Aorta (tissue), 5 donors: ENCODE measurements around the gene XXYLT1. TPM values are rescaled to one million over a fixed set of nuclear protein-coding genes. Genes with fewer than 3 reads are reported as not detected.

Experiments used
- ATAC-seq: fragments of 200-7000 bp; cut with Tn5 transposase; one replicate; pipeline ENCODE4 v1.9.1; 2022; ENCODE audit warnings: moderate library complexity; ENCODE audit not compliant: low FRiP score
- DNase-seq, 2 donors: peaks; one replicate each; pipeline ENCODE4 v3.0.0-alpha.2; 2020
- H3K27ac ChIP-seq, 2 donors: one replicate each; pipeline ENCODE4 v1.5.1; 2013; ENCODE audit warnings: low read length in 2 of 2, mild to moderate bottlenecking in 2 of 2, moderate library complexity in 2 of 2, control low read depth in 1 of 2, inconsistent platforms in 1 of 2, low read depth in 1 of 2
- H3K27me3 ChIP-seq, 2 donors: one replicate each; pipeline ENCODE4 v1.6.1; 2013; ENCODE audit warnings: control low read depth in 1 of 2, low read length in 1 of 2, mild to moderate bottlenecking in 1 of 2, moderate library complexity in 1 of 2; ENCODE audit not compliant: insufficient read depth in 2 of 2, control insufficient read depth in 1 of 2
- H3K36me3 ChIP-seq, 2 donors: one replicate each; pipeline ENCODE4 v1.6.1; 2013; ENCODE audit warnings: control low read depth in 1 of 2, low read length in 1 of 2, mild to moderate bottlenecking in 1 of 2; ENCODE audit not compliant: insufficient read depth in 2 of 2, control insufficient read depth in 1 of 2
- H3K4me1 ChIP-seq, 2 donors: one replicate each; pipeline ENCODE4 v1.6.1; 2013; ENCODE audit warnings: low read length in 2 of 2, control low read depth in 1 of 2, mild to moderate bottlenecking in 1 of 2, moderate library complexity in 1 of 2; ENCODE audit not compliant: insufficient read depth in 2 of 2, control insufficient read depth in 1 of 2
- H3K4me3 ChIP-seq, 2 donors: one replicate each; pipeline ENCODE4 v1.5.1; 2013; ENCODE audit warnings: low read length in 2 of 2, control low read depth in 1 of 2, mild to moderate bottlenecking in 1 of 2
- H3K9me3 ChIP-seq: one replicate; pipeline ENCODE4 v1.6.1; 2013; ENCODE audit warnings: mild to moderate bottlenecking, low read length; ENCODE audit not compliant: control insufficient read depth
- WGBS, 2 donors: extraction: QIAGEN DNeasy Blood & Tissue Kit; methylation state at CpG; one replicate each; pipeline ENCODE4 v1.1.7; 2013; 5-methylcytosine and 5-hydroxymethylcytosine counted together
- intact Hi-C, 2 donors: fragments of 100-400 bp; cut with DNase I; formaldehyde crosslinking; loops; one replicate each; pipeline versions ENCODE4 v1.14.2 to v1.15.0; 2022
- polyA plus RNA-seq, 2 donors: library from polyadenylated mRNA; stranded (reverse); fragments of 200-250 nt; gene quantifications; one replicate each; pipeline ENCODE4 v1.2.3, GENCODE V29; 2013
- total RNA-seq, 2 donors: library from RNA; stranded (reverse); fragmentation: NEBNext Ultra II Directional; extraction: Animal tissue kit (Norgen Biotek cat#: 25700); gene quantifications; one replicate each; pipeline ENCODE4 v1.2.1, GENCODE V29; 2021
- donor health status: healthy with polysubstance abuse.
- donor health status: Bipolar disorder and iron deficiency.
- donor health status: DM: no; HTN: no; CAD: no.
- donor health status: DM: no; HTN: no; CAD: no.
- donor health status: DM: yes; HTN: yes; CAD: no.

The XXYLT1 gene
- total and polyA plus RNA-seq, 4 donors: 2.3 to 15.0 (median 6.9) TPM

DNA sequence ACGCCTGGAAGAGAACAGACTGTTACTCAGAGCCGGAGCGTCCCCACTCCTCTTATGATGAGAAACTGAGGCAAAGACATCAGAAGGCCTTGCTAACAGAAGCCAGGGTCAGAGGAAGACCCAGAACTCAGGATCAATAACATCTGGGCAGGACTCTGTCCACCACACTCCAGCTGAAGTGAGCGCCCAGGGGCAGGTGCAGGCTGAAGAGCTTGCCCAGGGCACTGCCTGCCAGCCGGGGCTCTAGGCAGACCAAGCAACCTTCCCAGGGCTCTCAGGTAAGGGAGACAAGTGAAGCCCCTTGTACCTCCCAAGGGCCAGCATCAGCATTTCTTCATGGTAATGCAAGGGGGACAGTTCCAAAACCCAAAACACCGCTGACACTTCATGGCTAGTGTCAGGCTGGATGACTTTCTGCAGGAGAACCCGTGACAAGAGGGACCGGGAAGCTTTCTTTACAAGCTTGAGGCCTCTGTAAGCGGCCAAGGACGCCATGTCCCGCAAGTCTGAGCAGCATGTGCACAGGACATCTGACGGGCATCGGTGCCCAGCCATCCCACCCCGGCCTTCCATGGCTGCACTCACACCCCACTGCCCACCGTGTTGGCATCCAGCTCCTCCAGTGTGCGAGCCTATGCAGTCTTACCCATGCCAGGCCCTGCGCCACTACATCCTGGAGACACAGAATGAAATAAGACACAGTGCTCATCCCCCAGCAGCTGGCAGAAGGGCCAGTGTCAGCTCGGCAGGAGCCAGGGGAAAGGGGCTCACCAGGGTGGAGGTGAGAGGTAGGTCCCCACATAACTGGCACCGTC, 14.1 kb downstream of the XXYLT1 start:
- Histone ChIP-seq H3K9me3 (no peaks in the 10 kb centered on the region), H3K27me3 (no peaks in the 10 kb centered on the region), H3K27ac (no peak overlapping the region), H3K36me3 (no peaks in the 10 kb centered on the region), H3K4me1 (no peaks in the 10 kb centered on the region), H3K4me3 (no peak overlapping the region)
- no peak for ATAC-seq
- DNase-seq: peak in 1 of 2 donors; percentile 68
- 96 to 98% methylated on average over 19 of the region's 19 CpGs for WGBS, 2 donors
- intact Hi-C loops: loop anchor here in 1 of 2 donors (10.0 kb wide), 1 partner anchor 282 kb away; no protein-coding TSS in a partner anchor

- no peaks in the 10 kb centered on the region for H3K4me1 ChIP-seq
- 63 to 64% methylated on average over 22 of the region's 22 CpGs for WGBS, 2 donors
Observed at GRCh38 chr3:195255571-195256501, 15.1 kb downstream of the XXYLT1 start.

GRCh38 chr3:195255176-195255500, 15.8 kb downstream of the XXYLT1 start:
- H3K4me3 ChIP-seq: no peak overlapping the region
- H3K9me3 ChIP-seq: no peaks in the 10 kb centered on the region
- no peak for ATAC-seq
- 93% methylated on average over 13 of the region's 13 CpGs for WGBS, 2 donors
- H3K27me3 ChIP-seq: no peaks in the 10 kb centered on the region
- no peaks in the 10 kb centered on the region for H3K36me3 ChIP-seq
- H3K27ac ChIP-seq: no peak overlapping the region
- no peaks in the 10 kb centered on the region for H3K4me1 ChIP-seq
- intact Hi-C loops: loop anchor here in 1 of 2 donors (10.0 kb wide), 1 partner anchor 280 kb away; no protein-coding TSS in a partner anchor
- DNase-seq: peak in 1 of 2 donors; percentile 67

More at GRCh38 chr3:195255571-195256501, 15.1 kb downstream of the XXYLT1 start:
- DNase-seq (peak in 1 of 2 donors; percentile 67), ATAC-seq (no peak)
- Histone ChIP-seq H3K27ac (no peak overlapping the region), H3K36me3 (no peaks in the 10 kb centered on the region), H3K4me3 (no peak overlapping the region), H3K27me3 (no peaks in the 10 kb centered on the region), H3K9me3 (no peaks in the 10 kb centered on the region)
- intact Hi-C loops: loop anchor here in 1 of 2 donors (10.0 kb wide), 1 partner anchor 281 kb away; no protein-coding TSS in a partner anchor

GRCh38 chr3:195254454-195255175, 16.3 kb downstream of the XXYLT1 start:
- H3K4me1 ChIP-seq: no peaks in the 10 kb centered on the region
- H3K27ac ChIP-seq: no peak overlapping the region
- H3K27me3 ChIP-seq: no peaks in the 10 kb centered on the region
- WGBS, 2 donors: 96% methylated on average over 16 of the region's 16 CpGs
- no peak overlapping the region for H3K4me3 ChIP-seq
- intact Hi-C loops: loop anchor here in 1 of 2 donors (10.0 kb wide), 1 partner anchor 280 kb away; no protein-coding TSS in a partner anchor
- H3K9me3 ChIP-seq: no peaks in the 10 kb centered on the region
- ATAC-seq: no peak
- peak in 1 of 2 donors; percentile 60 for DNase-seq
- H3K36me3 ChIP-seq: no peaks in the 10 kb centered on the region

DNA sequence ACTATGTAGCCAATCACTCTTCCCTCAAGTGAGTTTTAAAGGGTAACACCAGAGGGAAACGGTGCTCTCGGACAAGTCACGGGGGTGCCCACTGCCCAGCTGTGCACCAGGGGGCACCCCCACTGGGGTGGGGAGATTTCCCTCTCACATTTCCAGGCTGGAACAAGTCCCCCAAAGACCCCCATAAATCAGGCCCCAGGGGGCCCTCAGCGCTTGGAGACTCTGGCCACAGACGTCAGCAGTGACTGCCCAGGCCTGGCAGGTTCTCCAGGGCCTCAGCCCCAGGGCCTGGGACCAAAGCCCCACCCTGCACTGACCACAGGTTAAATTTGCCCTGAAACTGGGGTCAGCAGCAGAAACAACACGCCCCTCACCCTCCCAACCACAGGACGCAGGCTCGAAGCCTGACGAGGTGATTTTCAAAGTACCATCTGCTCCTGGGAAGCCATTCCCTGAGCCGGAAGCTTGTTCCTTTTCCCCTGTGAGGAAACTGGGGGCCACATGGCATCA, 17.0 kb downstream of the XXYLT1 start:
- ATAC-seq: no peak
- Histone ChIP-seq H3K36me3 (no peaks in the 10 kb centered on the region), H3K27me3 (no peaks in the 10 kb centered on the region), H3K9me3 (no peaks in the 10 kb centered on the region), H3K27ac (no peak overlapping the region), H3K4me1 (no peaks in the 10 kb centered on the region), H3K4me3 (no peak overlapping the region)
- 94 to 95% methylated on average over 10 of the region's 10 CpGs for WGBS, 2 donors
- intact Hi-C loops: loop anchor here in 1 of 2 donors (10.0 kb wide), 1 partner anchor 279 kb away; no protein-coding TSS in a partner anchor
- DNase-seq: peak in 1 of 2 donors; percentile 63

- Histone ChIP-seq H3K27ac (no peak overlapping the region), H3K27me3 (no peaks in the 10 kb centered on the region), H3K9me3 (no peaks in the 10 kb centered on the region), H3K36me3 (no peaks in the 10 kb centered on the region), H3K4me3 (no peak overlapping the region), H3K4me1 (no peaks in the 10 kb centered on the region)
- WGBS, 2 donors: 93 to 94% methylated on average over 14 of the region's 14 CpGs
- intact Hi-C loops: loop anchor here in 1 of 2 donors (10.0 kb wide), 1 partner anchor 277 kb away; no protein-coding TSS in a partner anchor
- no peak for ATAC-seq
- peak in 1 of 2 donors; percentile 58 for DNase-seq
Observed at GRCh38 chr3:195251336-195252065, 19.5 kb downstream of the XXYLT1 start.

DNA sequence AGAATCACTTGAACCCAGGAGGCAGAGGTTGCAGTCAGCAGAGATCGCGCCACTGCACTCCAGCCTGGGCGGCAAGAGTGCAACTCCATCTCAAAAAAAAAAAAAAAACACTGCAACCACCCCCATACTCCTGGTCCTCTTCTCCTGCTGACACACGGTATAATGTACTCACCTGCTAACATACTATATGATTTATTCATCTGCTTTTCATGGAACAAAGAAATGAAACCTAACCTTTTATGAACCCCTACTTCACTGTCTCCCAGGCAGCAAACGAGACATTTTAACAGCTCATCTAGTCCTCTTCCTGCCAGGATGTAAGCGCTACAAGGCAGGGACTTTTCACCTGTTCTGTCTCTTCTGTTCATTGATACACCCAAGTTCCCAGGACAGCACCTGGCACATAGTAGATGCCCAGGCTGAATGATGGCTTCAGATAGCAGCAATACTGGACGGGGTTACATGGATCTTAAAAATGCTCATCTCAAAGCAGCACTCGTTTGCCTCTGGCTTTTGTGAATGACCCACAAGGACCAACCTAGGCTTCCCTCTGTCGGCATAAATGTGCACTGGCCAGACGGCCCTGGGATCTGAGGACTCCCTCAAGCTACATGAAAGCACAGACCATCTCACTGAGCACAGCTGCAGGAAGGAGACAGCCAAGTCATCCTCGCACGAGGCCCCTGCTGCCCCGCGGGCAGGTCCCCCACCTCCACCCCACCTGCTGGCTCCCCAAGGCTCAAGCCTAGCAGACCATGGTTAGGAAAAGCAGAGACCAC, 20.3 kb downstream of the XXYLT1 start:
- Histone ChIP-seq H3K9me3 (no peaks in the 10 kb centered on the region), H3K4me1 (no peaks in the 10 kb centered on the region), H3K27ac (no peak overlapping the region), H3K4me3 (no peak overlapping the region), H3K27me3 (no peaks in the 10 kb centered on the region), H3K36me3 (no peaks in the 10 kb centered on the region)
- ATAC-seq: no peak
- WGBS, 2 donors: 88 to 92% methylated on average over 14 of the region's 14 CpGs
- intact Hi-C loops: loop anchor here in 1 of 2 donors (10.0 kb wide), 1 partner anchor 276 kb away; no protein-coding TSS in a partner anchor
- peak in 1 of 2 donors; percentile 59 for DNase-seq
